Panc1 (cell line): Measurements from ENCODE around the gene PTPRCAP.
A peak's percentile ranks its signal among the peaks of the same experiment; 100 is the strongest.

ENCODE experiments used
- CTCF ChIP-seq: fragments of 450-650 bp; IDR thresholded peaks from 2 replicates; pipeline ENCODE4 v1.5.1; 2017; ENCODE audit warnings: mild to moderate bottlenecking
- POLR2AphosphoS5 ChIP-seq: IDR thresholded peaks from 2 replicates; pipeline ENCODE4 v1.6.1; 2012; ENCODE audit warnings: mild to moderate bottlenecking, low read depth, low read length, moderate library complexity
- SIN3A ChIP-seq: IDR thresholded peaks from 2 replicates; pipeline ENCODE4 v1.6.1; 2012; ENCODE audit warnings: low read depth, mild to moderate bottlenecking, low read length, moderate library complexity, borderline replicate concordance; ENCODE audit not compliant: insufficient read depth

- no peak for TF ChIP-seq CTCF
- TF ChIP-seq POLR2AphosphoS5: peak; percentile 81; the same call in 1 of the 2 replicates
- peak; percentile 72; the same call in 1 of the 2 replicates for TF ChIP-seq SIN3A
Measured at GRCh38 chr11:67464411-67465188, 27.1 kb upstream of the PTPRCAP start.
